HCT116 (cell line): Measurements from ENCODE around the gene SLC25A51. TPM values are rescaled to one million over a fixed set of nuclear protein-coding genes. Genes with fewer than 3 reads are reported as not detected.

ENCODE experiments used
- ATAC-seq: fragments of 200-7000 bp; cut with Tn5 transposase; 2 replicates; pipeline ENCODE4 v1.9.1; 2020; ENCODE audit warnings: mild to moderate bottlenecking, moderate library complexity
- BruUV-seq: library from RNA; stranded (reverse); fragments of 400-500 nt; replicated peaks from 2 replicates; lab custom pipeline; 2021; lab: Mats Ljungman, UMichigan
- CTCF ChIA-PET: fragments of 300-600 bp; sonication (Branson Sonifier 250); formaldehyde crosslinking; loops from one replicate; lab custom pipeline; 2021; ENCODE audit warnings: antibody characterized with exemption; lab: Charles Lee
- POLR2A ChIA-PET: fragments of 300-600, 350-600 bp; sonication (Branson Sonifier 250); formaldehyde crosslinking; loops from one replicate; lab custom pipeline; 2021; ENCODE audit warnings: antibody characterized with exemption; lab: Charles Lee
- RAD21 ChIA-PET, 2 experiments: fragments of 300-600 bp; sonication (Branson Sonifier 250); formaldehyde crosslinking; loops; one replicate each; lab custom pipeline; 2023; ENCODE audit warnings: low total read pairs in 2 of 2; ENCODE audit not compliant: uncharacterized antibody in 2 of 2, unreplicated experiment in 2 of 2, low non-redundant PET in 1 of 2; lab: Charles Lee
- DNase-seq: peaks from one replicate; pipeline ENCODE4 v3.0.0-alpha.2; 2010; ENCODE audit warnings: low read depth, low spot score
- H2AFZ ChIP-seq: fragments of 200-600 bp; shearing (Covaris generic), sonication (generic); 2 replicates; pipeline ENCODE4 v1.6.1; 2017; ENCODE audit warnings: low read depth, mixed run types, mixed read lengths, antibody characterized with exemption, low read length; ENCODE audit not compliant: poor library complexity, severe bottlenecking
- H3K27ac ChIP-seq: 2 replicates; pipeline ENCODE4 v1.5.1; 2012; ENCODE audit warnings: low read depth, low read length
- H3K27me3 ChIP-seq: fragments of 200-600 bp; sonication (generic); 2 replicates; pipeline ENCODE4 v1.6.1; 2016; ENCODE audit warnings: mixed run types, low read length, mixed read lengths; ENCODE audit not compliant: insufficient read depth
- H3K36me3 ChIP-seq, 2 experiments: fragments of 200-500 bp in 1 of 2; fragments of 200-600 bp in 1 of 2; sonication (Bioruptor generic) in 1 of 2; sonication (generic) in 1 of 2; 2 replicates each; pipeline versions ENCODE4 v1.5.1 to v1.6.1; 2014 to 2016; ENCODE audit warnings: low read length in 2 of 2, inconsistent platforms in 1 of 2, mixed read lengths in 1 of 2, mixed run types in 1 of 2; ENCODE audit not compliant: insufficient read depth in 2 of 2, control insufficient read depth in 1 of 2
- H3K4me1 ChIP-seq, 2 experiments: fragments of 200-600 bp in 1 of 2; sonication (generic) in 1 of 2; 2 replicates each; pipeline versions ENCODE4 v1.5.1 to v1.6.1; 2012 to 2017; ENCODE audit warnings: low read length in 2 of 2, inconsistent platforms in 1 of 2, mild to moderate bottlenecking in 1 of 2, mixed read lengths in 1 of 2, mixed run types in 1 of 2, moderate library complexity in 1 of 2; ENCODE audit not compliant: insufficient read depth in 2 of 2, control insufficient read depth in 1 of 2
- H3K4me2 ChIP-seq: fragments of 200-600 bp; sonication (generic); 2 replicates; pipeline ENCODE4 v1.6.1; 2017; ENCODE audit warnings: mixed run types, low read length, mixed read lengths
- H3K4me3 ChIP-seq, 2 experiments: fragments of 200-600 bp in 1 of 2; sonication (generic) in 1 of 2; replicated peaks in 1 of 2; 2 replicates each; pipeline ENCODE4 v1.5.1; 2011 to 2016; ENCODE audit warnings: low read length in 2 of 2, control low read depth in 1 of 2, low read depth in 1 of 2, mild to moderate bottlenecking in 1 of 2, mixed read lengths in 1 of 2, mixed run types in 1 of 2
- H3K79me2 ChIP-seq: fragments of 200-600 bp; sonication (generic); 2 replicates; pipeline ENCODE4 v1.6.1; 2017; ENCODE audit warnings: mild to moderate bottlenecking, mixed run types, low read length, moderate library complexity, mixed read lengths; ENCODE audit not compliant: insufficient read depth
- H3K9ac ChIP-seq: fragments of 200-600 bp; sonication (generic); 2 replicates; pipeline ENCODE4 v1.6.1; 2016; ENCODE audit warnings: low read length, mixed read lengths
- H3K9me2 ChIP-seq: fragments of 200-600 bp; sonication (generic), shearing (Covaris generic); 2 replicates; pipeline ENCODE4 v1.6.1; 2017; ENCODE audit warnings: mixed run types, mild to moderate bottlenecking, moderate library complexity; ENCODE audit not compliant: insufficient read depth
- H3K9me3 ChIP-seq, 2 experiments: fragments of 200-500 bp in 1 of 2; fragments of 200-600 bp in 1 of 2; sonication (Bioruptor generic) in 1 of 2; sonication (generic) in 1 of 2; 2 replicates each; pipeline ENCODE4 v1.6.1; 2014 to 2017; ENCODE audit warnings: low read length in 2 of 2, mixed read lengths in 2 of 2, inconsistent platforms in 1 of 2, low read depth in 1 of 2, mild to moderate bottlenecking in 1 of 2, mixed run types in 1 of 2, moderate library complexity in 1 of 2; ENCODE audit not compliant: control insufficient read depth in 1 of 2, insufficient read depth in 1 of 2
- H4K20me1 ChIP-seq: fragments of 200-600 bp; sonication (generic), shearing (Covaris generic); 2 replicates; pipeline ENCODE4 v1.6.1; 2017; ENCODE audit warnings: mixed run types, mild to moderate bottlenecking, moderate library complexity; ENCODE audit not compliant: insufficient read depth
- CBX3 ChIP-seq: IDR thresholded peaks from 2 replicates; pipeline ENCODE4 v1.6.1; 2012; ENCODE audit warnings: low read depth
- CEBPB ChIP-seq: IDR thresholded peaks from 2 replicates; pipeline ENCODE4 v1.6.1; 2012; ENCODE audit warnings: low read depth
- CTCF ChIP-seq, 3 experiments: fragments of 200-600 bp in 1 of 3; sonication (generic) in 1 of 3; IDR thresholded peaks in 2 of 3; conservative IDR thresholded peaks in 1 of 3; 2 replicates each; pipeline ENCODE4 v1.5.1; 2012 to 2017; ENCODE audit warnings: low read depth in 2 of 3, low read length in 2 of 3, antibody characterized with exemption in 1 of 3, borderline replicate concordance in 1 of 3, control low read depth in 1 of 3, mild to moderate bottlenecking in 1 of 3, mixed read lengths in 1 of 3, mixed run types in 1 of 3, moderate library complexity in 1 of 3; ENCODE audit not compliant: insufficient read depth in 1 of 3
- EGR1 ChIP-seq: IDR thresholded peaks from 2 replicates; pipeline ENCODE4 v1.6.1; 2012; ENCODE audit warnings: low read depth
- ELF1 ChIP-seq: IDR thresholded peaks from 2 replicates; pipeline ENCODE4 v1.6.1; 2012; ENCODE audit warnings: low read depth, borderline replicate concordance
- EZH2phosphoT487 ChIP-seq: fragments of 200-600 bp; IDR thresholded peaks from 2 replicates; pipeline ENCODE4 v1.6.1; 2018; ENCODE audit warnings: antibody characterized with exemption, borderline replicate concordance
- POLR2AphosphoS5 ChIP-seq: IDR thresholded peaks from 2 replicates; pipeline ENCODE4 v1.6.1; 2011; ENCODE audit warnings: mild to moderate bottlenecking, low read depth, low read length, moderate library complexity
- RAD21 ChIP-seq: IDR thresholded peaks from 2 replicates; pipeline ENCODE4 v1.6.1; 2012; ENCODE audit warnings: low read depth, mild to moderate bottlenecking
- SIN3A ChIP-seq: IDR thresholded peaks from 2 replicates; pipeline ENCODE4 v1.6.1; 2012; ENCODE audit warnings: low read depth
- SP1 ChIP-seq: IDR thresholded peaks from 2 replicates; pipeline ENCODE4 v1.6.1; 2012; ENCODE audit warnings: low read depth
- YY1 ChIP-seq: IDR thresholded peaks from 2 replicates; pipeline ENCODE4 v1.6.1; 2011; ENCODE audit warnings: low read length, low read depth, moderate library complexity, mild to moderate bottlenecking; ENCODE audit not compliant: insufficient replicate concordance; ENCODE audit errors: extremely low read depth
- ZBTB33 ChIP-seq: IDR thresholded peaks from 2 replicates; pipeline ENCODE4 v1.6.1; 2011; ENCODE audit warnings: mild to moderate bottlenecking, low read length, moderate library complexity; ENCODE audit not compliant: insufficient replicate concordance; ENCODE audit errors: extremely low read depth
- intact Hi-C: fragments of 100-400 bp; cut with micrococcal nuclease; formaldehyde crosslinking; loops from 2 replicates; pipeline ENCODE4 v1.10.0; 2022
- total RNA-seq: library from RNA; stranded (reverse); gene quantifications from one replicate; pipeline ENCODE4 v1.2.1, GENCODE V29; 2021; ENCODE audit not compliant: unreplicated experiment

Gene SLC25A51
- total RNA-seq, 1 experiment from 2014 or later: 27.3 TPM

GRCh38 chr9:37916471-37917312 lies 12.8 kb upstream of the SLC25A51 start:
- Histone ChIP-seq H3K4me2 (no peak overlapping the region), H3K9ac (no peak overlapping the region), H3K9me2 (no peaks in the 10 kb centered on the region), H3K9me3 (no peaks in the 10 kb centered on the region), H3K27ac (no peak overlapping the region), H4K20me1 (no peaks in the 10 kb centered on the region), H3K4me3 (no peak overlapping the region), H3K4me1 (peaks cover 0 to 5% of the 10 kb centered on the region in 2 experiments; a peak in 1 of 4 replicates), H3K27me3 (no peaks in the 10 kb centered on the region), H3K79me2 (no peaks in the 10 kb centered on the region), H2AFZ (no peak overlapping the region), H3K36me3 (peaks cover 7 to 23% of the 10 kb centered on the region in 2 experiments; a peak in 3 of 4 replicates)
- no peak for ATAC-seq
- ChIA-PET POLR2A (interaction anchor here (0.8 kb wide), 2 partner anchors 8 to 34 kb away, joined by 3 to 4 read pairs; no protein-coding TSS in a partner anchor), CTCF (interaction anchor here (1.3 kb wide), 1 partner anchor 347 kb away, joined by 5 read pairs; no protein-coding TSS in a partner anchor), RAD21 (no interaction called here)
- DNase-seq: no peak
- no peak for TF ChIP-seq YY1
- no peak for TF ChIP-seq CTCF (IDR thresholded peaks at IDR 0.05 in 2 of 3, conservative IDR thresholded peaks at IDR 0.05 in 1 of 3; ENCODE audit: borderline replicate concordance in 1 of 3, insufficient read depth in 1 of 3, low read depth in 2 of 3, low read length in 2 of 3)
- TF ChIP-seq EGR1: no peak
- no peak for TF ChIP-seq SIN3A
- no peak for TF ChIP-seq EZH2phosphoT487
- TF ChIP-seq SP1: no peak
- no peak for TF ChIP-seq CEBPB
- no peak for TF ChIP-seq POLR2AphosphoS5
- TF ChIP-seq ELF1: no peak
- no peak for TF ChIP-seq ZBTB33
- TF ChIP-seq CBX3: no peak
- no peak for TF ChIP-seq RAD21
- BruUV-seq: no TSS peak
- intact Hi-C loops: loop anchor here (5.0 kb wide), 1 partner anchor 51 kb away; no protein-coding TSS in a partner anchor
